ENCODE data around the gene PLCG1.
A peak's percentile ranks its signal among the peaks of the same experiment; 100 is the strongest.

The PLCG1 gene

GRCh38 chr20:41166201-41167117, 29.1 kb downstream of the PLCG1 start:
- DNase-seq (ENCODE audit: low read depth in 1 of 2, low spot score in 1 of 2), result no peak

GRCh38 chr20:41167118-41167470, 29.8 kb downstream of the PLCG1 start:
- no peak for DNase-seq (ENCODE audit: low read depth in 1 of 2, low spot score in 1 of 2)

GRCh38 chr20:41167481-41168253, 30.3 kb downstream of the PLCG1 start:
- no peak for DNase-seq (ENCODE audit: low read depth in 1 of 2, low spot score in 1 of 2)

GRCh38 chr20:41168281-41169161, 31.2 kb downstream of the PLCG1 start:
- DNase-seq (ENCODE audit: low read depth in 1 of 2, low spot score in 1 of 2), result no peak

GRCh38 chr20:41169162-41169690, 31.9 kb downstream of the PLCG1 start:
- no peak for DNase-seq (ENCODE audit: low read depth in 1 of 2, low spot score in 1 of 2)

- DNase-seq (ENCODE audit: low read depth in 1 of 2, low spot score in 1 of 2), result no peak
Observed at GRCh38 chr20:41169791-41170351, 32.5 kb downstream of the PLCG1 start.

GRCh38 chr20:41170386-41171105, 33.2 kb downstream of the PLCG1 start:
- DNase-seq (ENCODE audit: low read depth in 1 of 2, low spot score in 1 of 2), result no peak

- DNase-seq (ENCODE audit: low read depth in 1 of 2, low spot score in 1 of 2), result no peak
Observed at GRCh38 chr20:41171736-41172295, 34.5 kb downstream of the PLCG1 start.

- DNase-seq (ENCODE audit: low read depth in 1 of 2, low spot score in 1 of 2), result no peak
Observed at GRCh38 chr20:41172296-41173140, 35.2 kb downstream of the PLCG1 start.

GRCh38 chr20:41173161-41173721, 35.9 kb downstream of the PLCG1 start:
- peak; percentile 31 to 58 for DNase-seq (ENCODE audit: low read depth in 1 of 2, low spot score in 1 of 2)

- no peak for DNase-seq (ENCODE audit: low read depth in 1 of 2, low spot score in 1 of 2)
Observed at GRCh38 chr20:41173791-41174341, 36.5 kb downstream of the PLCG1 start.

- DNase-seq (ENCODE audit: low read depth in 1 of 2, low spot score in 1 of 2), result no peak
Observed at GRCh38 chr20:41174373-41174772, 37.0 kb downstream of the PLCG1 start.

- DNase-seq (ENCODE audit: low read depth in 1 of 2, low spot score in 1 of 2), result no peak
Observed at GRCh38 chr20:41174782-41175181, 37.4 kb downstream of the PLCG1 start.

- no peak for DNase-seq (ENCODE audit: low read depth in 1 of 2, low spot score in 1 of 2)
Observed at GRCh38 chr20:41175201-41175651, 37.9 kb downstream of the PLCG1 start.

GRCh38 chr20:41175727-41176330, 38.5 kb downstream of the PLCG1 start:
- DNase-seq (ENCODE audit: low read depth in 1 of 2, low spot score in 1 of 2), result no peak

GRCh38 chr20:41176711-41177552, 39.6 kb downstream of the PLCG1 start:
- DNase-seq (ENCODE audit: low read depth in 1 of 2, low spot score in 1 of 2), result no peak

GRCh38 chr20:41177636-41178035, 40.3 kb downstream of the PLCG1 start:
- DNase-seq (ENCODE audit: low read depth in 1 of 2, low spot score in 1 of 2), result no peak

Measured in stimulated activated CD4-positive, alpha-beta T cell treated with anti-CD3 and anti-CD28 coated beads, Interleukin-15, amount 100 ng/mL, for 1 hour (primary cell).